Hematopoietic multipotent progenitor cell treated with erythropoietin and hydrocortisone succinate and interleukin-3 and kit ligand, for 4 days (in vitro differentiated cells): ENCODE measurements around the gene KMT2A.
"Not testable (repeated sequence)": the region's sequence is repeated elsewhere in the genome, so short reads cannot be mapped to it uniquely, and the experiment has no call there.

Experiments
- DNase-seq: peaks from one replicate; pipeline ENCODE4 v3.0.0-alpha.2; 2015

The KMT2A gene

GRCh38 chr11:118435290-118435892, 901 bp upstream of the KMT2A start:
- DNase-seq, result peak; percentile 95

GRCh38 chr11:118436639-118437207, 431 bp downstream of the KMT2A start:
- peak; percentile 57 for DNase-seq

- peak; percentile 73 for DNase-seq
These were observed 1.2 kb downstream of the KMT2A start for GRCh38 chr11:118437208-118438125.

GRCh38 chr11:118438314-118438931, 2.1 kb downstream of the KMT2A start:
- DNase-seq, result peak; percentile 90

- no peak for DNase-seq
These were observed 3.4 kb downstream of the KMT2A start for GRCh38 chr11:118439646-118440045.

GRCh38 chr11:118441770-118442275, 5.5 kb downstream of the KMT2A start:
- DNase-seq, result no peak

GRCh38 chr11:118442301-118442700, 6.0 kb downstream of the KMT2A start:
- no peak for DNase-seq

GRCh38 chr11:118442908-118443589, 6.8 kb downstream of the KMT2A start:
- DNase-seq, result no peak

- DNase-seq, result no peak
These were observed 7.4 kb downstream of the KMT2A start for GRCh38 chr11:118443590-118444218.

GRCh38 chr11:118447423-118447822, 11.1 kb downstream of the KMT2A start:
- DNase-seq, result no peak

- no peak for DNase-seq
These were observed 12.0 kb downstream of the KMT2A start for GRCh38 chr11:118448294-118448693.

GRCh38 chr11:118449316-118449918, 13.1 kb downstream of the KMT2A start:
- DNase-seq, result no peak

GRCh38 chr11:118450451-118450850, 14.2 kb downstream of the KMT2A start:
- DNase-seq, result no peak

GRCh38 chr11:118462178-118462577, 25.9 kb downstream of the KMT2A start:
- DNase-seq, result no peak

GRCh38 chr11:118468968-118469367, 32.7 kb downstream of the KMT2A start:
- DNase-seq, result not testable (repeated sequence)

GRCh38 chr11:118471030-118471429, 34.7 kb downstream of the KMT2A start:
- no peak for DNase-seq

- DNase-seq, result no peak
These were observed 37.2 kb downstream of the KMT2A start for GRCh38 chr11:118473537-118473936.

- no peak for DNase-seq
These were observed 40.4 kb downstream of the KMT2A start for GRCh38 chr11:118476676-118477075.

GRCh38 chr11:118481238-118481637, 44.9 kb downstream of the KMT2A start:
- DNase-seq, result not testable (repeated sequence)

- DNase-seq, result no peak
These were observed 48.1 kb downstream of the KMT2A start for GRCh38 chr11:118484405-118484804.

- peak; percentile 44 for DNase-seq
These were observed 49.0 kb downstream of the KMT2A start for GRCh38 chr11:118485273-118485672.
